MM.1S (cell line): ENCODE data around the gene EFNA5.

Source experiments
- EZH2 ChIP-seq: fragments of 300-600 bp; sonication (generic); optimal IDR thresholded peaks from 2 replicates; pipeline ENCODE3; 2017; ENCODE audit warnings: low read depth, mild to moderate bottlenecking, antibody characterized with exemption, low read length, mixed read lengths
- TF ChIP-seq, protein P1 (sequence below): fragments of 300-600 bp; sonication (generic); IDR thresholded peaks from 2 replicates; pipeline ENCODE4 v1.5.1; 2016; ENCODE audit warnings: antibody characterized with exemption, low read length, mixed read lengths

DNA sequence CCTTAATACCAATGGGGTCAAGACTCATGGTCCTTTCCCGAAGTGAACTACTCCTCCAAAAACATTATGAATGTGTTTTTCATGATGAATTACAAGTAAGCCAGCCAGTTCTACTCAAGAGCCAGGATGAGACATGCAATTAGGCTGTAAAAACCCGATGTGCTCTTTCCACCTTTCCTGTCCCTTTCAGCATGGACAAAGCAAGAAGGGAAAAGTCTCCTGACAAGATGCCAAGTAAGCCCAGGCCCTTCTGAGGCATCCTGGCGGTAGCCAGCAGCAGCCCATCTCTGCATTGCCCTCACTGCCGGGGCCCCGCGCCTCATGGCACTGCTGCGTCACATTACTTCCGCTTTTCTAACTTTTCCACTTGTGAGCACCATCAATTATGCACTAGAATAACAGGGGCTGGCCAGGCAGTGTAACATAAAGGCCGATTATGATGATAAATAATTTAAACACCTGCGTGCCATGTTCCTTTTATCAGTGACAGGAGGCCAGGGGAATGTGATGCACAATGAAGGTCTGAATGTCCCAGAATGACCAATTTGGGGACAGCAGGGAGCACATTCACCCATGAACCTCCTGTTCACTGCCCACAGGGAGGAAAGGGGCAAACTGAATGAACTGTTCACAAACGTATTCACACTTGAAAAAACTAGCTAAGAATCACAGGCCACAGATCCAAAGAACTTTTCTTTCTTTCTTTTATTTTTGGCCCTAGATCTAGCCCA is 37.4 kb downstream of the EFNA5 start:
- TF ChIP-seq, protein P1, sequence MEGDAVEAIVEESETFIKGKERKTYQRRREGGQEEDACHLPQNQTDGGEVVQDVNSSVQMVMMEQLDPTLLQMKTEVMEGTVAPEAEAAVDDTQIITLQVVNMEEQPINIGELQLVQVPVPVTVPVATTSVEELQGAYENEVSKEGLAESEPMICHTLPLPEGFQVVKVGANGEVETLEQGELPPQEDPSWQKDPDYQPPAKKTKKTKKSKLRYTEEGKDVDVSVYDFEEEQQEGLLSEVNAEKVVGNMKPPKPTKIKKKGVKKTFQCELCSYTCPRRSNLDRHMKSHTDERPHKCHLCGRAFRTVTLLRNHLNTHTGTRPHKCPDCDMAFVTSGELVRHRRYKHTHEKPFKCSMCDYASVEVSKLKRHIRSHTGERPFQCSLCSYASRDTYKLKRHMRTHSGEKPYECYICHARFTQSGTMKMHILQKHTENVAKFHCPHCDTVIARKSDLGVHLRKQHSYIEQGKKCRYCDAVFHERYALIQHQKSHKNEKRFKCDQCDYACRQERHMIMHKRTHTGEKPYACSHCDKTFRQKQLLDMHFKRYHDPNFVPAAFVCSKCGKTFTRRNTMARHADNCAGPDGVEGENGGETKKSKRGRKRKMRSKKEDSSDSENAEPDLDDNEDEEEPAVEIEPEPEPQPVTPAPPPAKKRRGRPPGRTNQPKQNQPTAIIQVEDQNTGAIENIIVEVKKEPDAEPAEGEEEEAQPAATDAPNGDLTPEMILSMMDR: no peak
- TF ChIP-seq EZH2: no peak
